IMR-90 (cell line): ENCODE data around the gene ONECUT2. TPM values are rescaled to one million over a fixed set of nuclear protein-coding genes. Genes with fewer than 3 reads are reported as not detected.

Experiments
- ATAC-seq: fragments of 200-7000 bp; cut with Tn5 transposase; 2 replicates; pipeline ENCODE4 v1.9.1; 2020; ENCODE audit warnings: low read depth, mild to moderate bottlenecking, moderate library complexity
- BruUV-seq: library from RNA; stranded (reverse); fragments of 400-500 nt; replicated peaks from 2 replicates; lab custom pipeline; 2021; lab: Mats Ljungman, UMichigan
- CTCF ChIA-PET: fragments of 300-600 bp; formaldehyde crosslinking; extraction: SDS; loops from one replicate; lab custom pipeline; 2021; ENCODE audit warnings: antibody characterized with exemption; lab: Yijun Ruan, JAX
- POLR2A ChIA-PET: fragments of 300-600 bp; sonication (Branson Sonifier 250); formaldehyde crosslinking; loops from one replicate; lab custom pipeline; 2022; ENCODE audit warnings: antibody characterized with exemption; ENCODE audit not compliant: unreplicated experiment; lab: Charles Lee
- DNase-seq: peaks from one replicate; pipeline ENCODE4 v3.0.0; 2013
- H2AFZ ChIP-seq: replicated peaks from 2 replicates; pipeline ENCODE3; 2013; ENCODE audit warnings: low read length, mild to moderate bottlenecking; ENCODE audit not compliant: poor library complexity
- H2AK5ac ChIP-seq: 2 replicates; pipeline ENCODE4 v1.6.1; 2013; ENCODE audit warnings: low read depth, low read length, inconsistent platforms
- H2AK9ac ChIP-seq: replicated peaks from 2 replicates; pipeline ENCODE3; 2013; ENCODE audit warnings: mild to moderate bottlenecking, low read depth, low read length, moderate library complexity; ENCODE audit not compliant: poor library complexity
- H2BK120ac ChIP-seq: 2 replicates; pipeline ENCODE4 v1.6.1; 2013; ENCODE audit warnings: low read depth, low read length, inconsistent platforms
- H2BK15ac ChIP-seq: 3 replicates; pipeline ENCODE4 v1.6.1; 2013; ENCODE audit warnings: low read depth, low read length, inconsistent platforms
- H2BK20ac ChIP-seq: 2 replicates; pipeline ENCODE4 v1.6.1; 2013; ENCODE audit warnings: low read depth, mild to moderate bottlenecking, inconsistent platforms, low read length, moderate library complexity
- H2BK5ac ChIP-seq: 2 replicates; pipeline ENCODE4 v1.6.1; 2013; ENCODE audit warnings: mild to moderate bottlenecking, low read depth, low read length, inconsistent platforms; ENCODE audit not compliant: poor library complexity, severe bottlenecking
- H3K14ac ChIP-seq: replicated peaks from 2 replicates; pipeline ENCODE4 v1.6.1; 2013; ENCODE audit warnings: low read depth, low read length, inconsistent platforms
- H3K18ac ChIP-seq: 2 replicates; pipeline ENCODE4 v1.6.1; 2013; ENCODE audit warnings: low read depth, low read length, control low read depth
- H3K23ac ChIP-seq: 2 replicates; pipeline ENCODE4 v1.6.1; 2013; ENCODE audit warnings: low read depth, low read length, inconsistent platforms
- H3K27ac ChIP-seq: 2 replicates; pipeline ENCODE4 v1.5.1; 2013; ENCODE audit warnings: mild to moderate bottlenecking, control low read depth, low read length; ENCODE audit not compliant: insufficient read depth
- H3K27me3 ChIP-seq: 2 replicates; pipeline ENCODE4 v1.6.1; 2013; ENCODE audit warnings: low read length; ENCODE audit not compliant: control insufficient read depth, insufficient read depth
- H3K36me3 ChIP-seq: 2 replicates; pipeline ENCODE4 v1.6.1; 2013; ENCODE audit warnings: low read length, mixed read lengths; ENCODE audit not compliant: control insufficient read depth, insufficient read depth
- H3K4ac ChIP-seq: 2 replicates; pipeline ENCODE4 v1.6.1; 2013; ENCODE audit warnings: low read depth, low read length, inconsistent platforms
- H3K4me1 ChIP-seq: 2 replicates; pipeline ENCODE4 v1.6.1; 2013; ENCODE audit warnings: low read length, mixed read lengths; ENCODE audit not compliant: control insufficient read depth, insufficient read depth
- H3K4me2 ChIP-seq: 2 replicates; pipeline ENCODE4 v1.6.1; 2013; ENCODE audit warnings: low read depth, mild to moderate bottlenecking, control low read depth, low read length, moderate library complexity
- H3K4me3 ChIP-seq: 2 replicates; pipeline ENCODE4 v1.5.1; 2013; ENCODE audit warnings: low read depth, mild to moderate bottlenecking, control low read depth, low read length, moderate library complexity; ENCODE audit not compliant: insufficient read depth
- H3K56ac ChIP-seq: 2 replicates; pipeline ENCODE4 v1.6.1; 2013; ENCODE audit warnings: low read length, inconsistent platforms; ENCODE audit not compliant: insufficient read depth; ENCODE audit errors: extremely low read depth
- H3K79me1 ChIP-seq, 2 experiments: 2 replicates each; pipeline ENCODE4 v1.6.1; 2013; ENCODE audit warnings: low read length in 2 of 2, inconsistent platforms in 1 of 2, low read depth in 1 of 2
- H3K9ac ChIP-seq: 2 replicates; pipeline ENCODE4 v1.6.1; 2013; ENCODE audit warnings: low read depth, low read length, control low read depth
- H3K9me1 ChIP-seq: 2 replicates; pipeline ENCODE4 v1.6.1; 2013; ENCODE audit warnings: low read length, inconsistent platforms; ENCODE audit not compliant: insufficient read depth
- H3K9me3 ChIP-seq: 2 replicates; pipeline ENCODE4 v1.6.1; 2013; ENCODE audit warnings: low read length; ENCODE audit not compliant: control insufficient read depth, insufficient read depth
- H4K20me1 ChIP-seq: 2 replicates; pipeline ENCODE4 v1.6.1; 2013; ENCODE audit warnings: low read length, inconsistent platforms; ENCODE audit not compliant: insufficient read depth
- H4K5ac ChIP-seq: 2 replicates; pipeline ENCODE4 v1.6.1; 2013; ENCODE audit warnings: mild to moderate bottlenecking, low read depth, low read length, control low read depth
- H4K8ac ChIP-seq, 2 experiments: 2 replicates each; pipeline ENCODE4 v1.6.1; 2013; ENCODE audit warnings: low read depth in 2 of 2, low read length in 2 of 2, control low read depth in 1 of 2, inconsistent platforms in 1 of 2
- H4K91ac ChIP-seq: 2 replicates; pipeline ENCODE4 v1.6.1; 2013; ENCODE audit warnings: low read depth, low read length, inconsistent platforms; ENCODE audit not compliant: insufficient read depth
- MAFK ChIP-seq: IDR thresholded peaks from 2 replicates; pipeline ENCODE4 v1.6.1; 2012; ENCODE audit warnings: low read depth, low read length, improper control_type of control experiment
- POLR2A ChIP-seq: IDR thresholded peaks from 2 replicates; pipeline ENCODE4 v1.6.1; 2012; ENCODE audit warnings: mild to moderate bottlenecking, low read depth, low read length
- WGBS, 2 experiments: methylation state at CpG; one replicate each; pipeline versions ENCODE4 v1.1.5 to v1.1.7; 2013; ENCODE audit warnings: missing lambda C conversion rate in 2 of 2; ENCODE audit not compliant: insufficient read length in 1 of 2; ENCODE audit errors: extremely low coverage in 2 of 2; 5-methylcytosine and 5-hydroxymethylcytosine counted together
- dilution Hi-C: fragments of 300-500 bp; cut with HindIII; formaldehyde crosslinking; loops from one replicate; pipeline ENCODE4 v1.14.3; 2018; ENCODE audit warnings: low sequenced_read_pairs; ENCODE audit not compliant: unreplicated experiment
- in situ Hi-C: fragments of 300-500 bp; cut with MboI; formaldehyde crosslinking; loops from 3 replicates; pipeline ENCODE4 v1.14.3; 2019; ENCODE audit warnings: low sequenced_read_pairs, inconsistent platforms, mixed read lengths
- intact Hi-C: fragments of 100-400 bp; cut with micrococcal nuclease; formaldehyde crosslinking; loops from 2 replicates; pipeline ENCODE4 v1.10.0; 2022
- polyA plus RNA-seq, 3 experiments: library from polyadenylated mRNA; depleted of rRNA; stranded (reverse); fragments of >200 nt; gene quantifications; 2 replicates each; pipeline ENCODE4 v1.2.3, GENCODE V29; 2012; ENCODE audit warnings: low replicate concordance in 1 of 3
- total RNA-seq: library from RNA; depleted of rRNA; stranded (reverse); fragments of >200 nt; gene quantifications from 2 replicates; pipeline ENCODE4 v1.2.3, GENCODE V29; 2012

Gene ONECUT2
- total and polyA plus RNA-seq, 2 of the 4 experiments (the other 2 are of a cell fraction): under 0.01 to 0.02 TPM

DNA sequence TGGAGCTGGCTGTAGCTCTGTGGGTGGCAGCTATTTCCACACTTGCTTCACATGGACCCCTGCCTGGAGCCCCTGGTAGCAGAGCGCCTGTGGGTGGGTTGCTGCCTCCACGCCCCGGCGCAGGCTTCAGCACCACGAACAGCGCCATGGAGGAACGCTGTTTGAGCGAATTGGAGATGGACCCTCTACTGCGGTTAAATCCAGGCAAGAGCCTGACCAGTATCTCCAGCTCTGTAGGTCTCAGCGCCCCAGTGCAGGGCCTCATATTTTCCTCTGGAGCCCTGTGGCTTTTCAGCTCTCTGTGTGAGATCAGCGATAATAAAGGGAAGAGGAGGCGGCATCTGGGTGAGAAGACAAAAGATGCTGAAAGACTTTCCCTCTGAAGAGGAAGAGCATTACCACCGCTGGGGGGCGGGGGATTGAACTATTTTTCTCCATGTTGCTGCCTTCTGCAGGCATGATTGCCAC is 12.0 kb downstream of the ONECUT2 start:
- DNase-seq (peak; percentile 18), ATAC-seq (peak; percentile 68)
- H3K56ac ChIP-seq: no peak overlapping the region
- H2BK15ac ChIP-seq: no peak overlapping the region
- H3K9me3 ChIP-seq: no peaks in the 10 kb centered on the region; the same call in 1 of the 2 replicates
- H2AFZ ChIP-seq: no peak overlapping the region
- H3K27me3 ChIP-seq: peaks cover 16% of the 10 kb centered on the region
- H4K20me1 ChIP-seq: no peaks in the 10 kb centered on the region
- H2AK9ac ChIP-seq: no peak overlapping the region
- H2AK5ac ChIP-seq: no peak overlapping the region
- no peak overlapping the region for H4K91ac ChIP-seq
- no peak overlapping the region for H2BK120ac ChIP-seq
- no peaks in the 10 kb centered on the region for H3K36me3 ChIP-seq
- POLR2A ChIA-PET: no interaction called here
- TF ChIP-seq POLR2A (no peak), MAFK (no peak)
- H4K8ac ChIP-seq: no peak overlapping the region
- WGBS, 2 experiments: 0% methylated on average over 1 of the region's 14 CpGs; no CpG with 5 or more reads in 1 of the 2 experiments
- intact Hi-C loops: loop anchor here (2.0 to 5.0 kb wide), 2 partner anchors 700 to 744 kb away; no protein-coding TSS in a partner anchor
- no peak overlapping the region for H3K9ac ChIP-seq
- H2BK20ac ChIP-seq: no peak overlapping the region
- no peak overlapping the region for H3K4me2 ChIP-seq
- H3K4me1 ChIP-seq: no peaks in the 10 kb centered on the region
- no peak overlapping the region for H4K5ac ChIP-seq
- H3K18ac ChIP-seq: no peak overlapping the region
- H3K27ac ChIP-seq: no peak overlapping the region
- BruUV-seq: no TSS peak
- dilution Hi-C loops: no loop called here
- H2BK5ac ChIP-seq: no peak overlapping the region
- no peak overlapping the region for H3K4ac ChIP-seq
- H3K23ac ChIP-seq: no peak overlapping the region
- CTCF ChIA-PET: no interaction called here
- no peak overlapping the region for H3K14ac ChIP-seq
- no peaks in the 10 kb centered on the region for H3K79me1 ChIP-seq
- in situ Hi-C loops: loop anchor here (10.0 kb wide), 1 partner anchor 702 kb away; no protein-coding TSS in a partner anchor
- no peaks in the 10 kb centered on the region for H3K9me1 ChIP-seq
- H3K4me3 ChIP-seq: no peak overlapping the region
